Measurements from ENCODE around the gene RNF133.
A peak's percentile ranks its signal among the peaks of the same experiment; 100 is the strongest.

The RNF133 gene

DNA sequence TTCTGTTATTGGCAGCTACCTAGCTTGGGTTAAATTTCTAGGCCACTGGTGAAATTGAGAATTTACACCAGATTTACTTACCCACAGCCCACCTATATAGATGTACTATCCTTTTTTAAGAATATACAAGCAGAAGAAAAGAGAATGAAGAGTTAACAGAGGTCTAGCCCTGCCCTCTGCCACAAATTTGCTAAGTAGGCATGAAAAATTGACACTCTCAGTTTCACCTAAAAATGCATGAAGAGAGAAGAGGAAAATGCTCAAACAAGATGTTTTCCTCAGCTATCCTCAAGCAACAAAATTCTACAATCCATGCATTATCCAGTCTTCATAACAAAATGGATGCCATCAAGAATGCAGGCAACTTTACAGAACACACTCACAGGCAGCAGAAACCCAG, 28.4 kb upstream of the RNF133 start:
- H3K4me3 ChIP-seq (ENCODE audit: low read length): no peak overlapping the region

DNA sequence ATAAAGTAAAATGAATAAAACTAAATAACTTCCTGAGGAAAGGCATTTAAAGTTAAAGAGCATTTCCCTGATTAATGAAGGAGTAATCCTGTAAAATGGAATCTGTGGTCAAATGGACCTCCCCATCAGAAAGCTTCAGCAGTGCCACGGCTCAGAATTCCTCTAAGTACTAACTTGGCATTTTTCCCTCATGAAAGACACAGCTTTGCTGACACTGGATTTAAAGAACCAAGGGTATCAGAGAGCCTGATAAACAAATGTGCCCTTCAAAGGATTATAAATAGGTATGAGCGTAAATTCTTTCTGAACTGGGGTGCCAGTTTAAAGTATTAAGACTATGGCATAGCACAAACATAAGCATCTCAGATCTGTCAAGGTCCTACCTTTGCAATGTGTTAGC, 28.0 kb upstream of the RNF133 start:
- TF ChIP-seq, protein P1, sequence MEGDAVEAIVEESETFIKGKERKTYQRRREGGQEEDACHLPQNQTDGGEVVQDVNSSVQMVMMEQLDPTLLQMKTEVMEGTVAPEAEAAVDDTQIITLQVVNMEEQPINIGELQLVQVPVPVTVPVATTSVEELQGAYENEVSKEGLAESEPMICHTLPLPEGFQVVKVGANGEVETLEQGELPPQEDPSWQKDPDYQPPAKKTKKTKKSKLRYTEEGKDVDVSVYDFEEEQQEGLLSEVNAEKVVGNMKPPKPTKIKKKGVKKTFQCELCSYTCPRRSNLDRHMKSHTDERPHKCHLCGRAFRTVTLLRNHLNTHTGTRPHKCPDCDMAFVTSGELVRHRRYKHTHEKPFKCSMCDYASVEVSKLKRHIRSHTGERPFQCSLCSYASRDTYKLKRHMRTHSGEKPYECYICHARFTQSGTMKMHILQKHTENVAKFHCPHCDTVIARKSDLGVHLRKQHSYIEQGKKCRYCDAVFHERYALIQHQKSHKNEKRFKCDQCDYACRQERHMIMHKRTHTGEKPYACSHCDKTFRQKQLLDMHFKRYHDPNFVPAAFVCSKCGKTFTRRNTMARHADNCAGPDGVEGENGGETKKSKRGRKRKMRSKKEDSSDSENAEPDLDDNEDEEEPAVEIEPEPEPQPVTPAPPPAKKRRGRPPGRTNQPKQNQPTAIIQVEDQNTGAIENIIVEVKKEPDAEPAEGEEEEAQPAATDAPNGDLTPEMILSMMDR (conservative IDR thresholded peaks at IDR 0.05; ENCODE audit: low read depth, low read length): no peak
- no peak overlapping the region for H3K4me3 ChIP-seq (ENCODE audit: low read length)
- peak; percentile 74 for DNase-seq (ENCODE audit: low read depth)

More for the DNA sequence above, 28.4 kb upstream of the RNF133 start:
- DNase-seq (ENCODE audit: low read depth): no peak
- TF ChIP-seq, protein P1 (conservative IDR thresholded peaks at IDR 0.05; ENCODE audit: low read depth, low read length): no peak

DNA sequence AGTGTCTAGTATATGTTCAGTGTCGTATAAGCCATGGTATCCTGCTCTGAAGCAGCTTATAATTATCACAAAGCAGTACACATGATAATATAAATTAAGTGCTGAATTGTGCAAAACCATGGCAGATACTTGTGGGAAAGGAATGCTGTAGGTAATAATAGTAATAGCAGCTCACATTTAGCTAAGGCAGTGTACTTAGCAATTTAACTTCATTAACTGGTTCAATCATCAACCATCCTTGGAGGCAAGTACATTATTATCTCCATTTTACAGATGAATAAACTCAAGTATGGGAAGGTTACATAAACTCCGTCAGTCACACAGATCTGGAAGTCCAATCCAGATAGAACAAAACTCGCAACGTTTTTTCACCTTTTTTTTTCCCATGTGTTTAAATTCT, 25.4 kb upstream of the RNF133 start:
- no peak for DNase-seq (ENCODE audit: low read depth)
- TF ChIP-seq, protein P1 (conservative IDR thresholded peaks at IDR 0.05; ENCODE audit: low read depth, low read length): no peak
- no peak overlapping the region for H3K4me3 ChIP-seq (ENCODE audit: low read length)

DNA sequence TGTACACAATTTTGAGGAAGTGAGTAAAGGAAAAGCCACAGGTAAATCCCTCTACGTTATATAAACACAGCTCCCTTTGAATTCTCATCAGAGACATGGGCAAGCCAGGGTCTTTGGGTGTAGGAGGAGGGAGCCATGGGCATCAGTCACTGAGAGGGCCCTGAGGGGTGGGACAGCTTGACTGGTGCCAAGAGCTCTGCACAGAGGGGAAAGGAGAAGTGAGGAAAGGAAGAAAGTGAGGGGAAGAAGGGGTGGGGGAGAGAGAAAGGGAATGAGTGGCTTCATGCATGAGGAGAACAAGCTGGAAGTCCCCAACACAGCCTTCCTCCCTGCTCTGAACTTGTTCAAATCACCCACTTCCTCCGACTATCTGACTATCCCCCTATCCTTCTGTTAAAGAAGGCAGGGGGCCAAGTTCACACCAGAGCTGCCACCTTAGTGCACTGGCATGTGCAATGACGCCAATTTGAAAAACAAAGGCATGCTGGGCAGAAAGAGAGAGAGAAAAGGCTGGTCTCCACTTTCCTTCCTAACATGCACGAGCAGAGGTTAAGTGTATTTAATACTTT, 20.2 kb upstream of the RNF133 start:
- no peak for DNase-seq (ENCODE audit: low read depth)
- TF ChIP-seq, protein P1 (conservative IDR thresholded peaks at IDR 0.05; ENCODE audit: low read depth, low read length): no peak
- no peak overlapping the region for H3K4me3 ChIP-seq (ENCODE audit: low read length)

DNA sequence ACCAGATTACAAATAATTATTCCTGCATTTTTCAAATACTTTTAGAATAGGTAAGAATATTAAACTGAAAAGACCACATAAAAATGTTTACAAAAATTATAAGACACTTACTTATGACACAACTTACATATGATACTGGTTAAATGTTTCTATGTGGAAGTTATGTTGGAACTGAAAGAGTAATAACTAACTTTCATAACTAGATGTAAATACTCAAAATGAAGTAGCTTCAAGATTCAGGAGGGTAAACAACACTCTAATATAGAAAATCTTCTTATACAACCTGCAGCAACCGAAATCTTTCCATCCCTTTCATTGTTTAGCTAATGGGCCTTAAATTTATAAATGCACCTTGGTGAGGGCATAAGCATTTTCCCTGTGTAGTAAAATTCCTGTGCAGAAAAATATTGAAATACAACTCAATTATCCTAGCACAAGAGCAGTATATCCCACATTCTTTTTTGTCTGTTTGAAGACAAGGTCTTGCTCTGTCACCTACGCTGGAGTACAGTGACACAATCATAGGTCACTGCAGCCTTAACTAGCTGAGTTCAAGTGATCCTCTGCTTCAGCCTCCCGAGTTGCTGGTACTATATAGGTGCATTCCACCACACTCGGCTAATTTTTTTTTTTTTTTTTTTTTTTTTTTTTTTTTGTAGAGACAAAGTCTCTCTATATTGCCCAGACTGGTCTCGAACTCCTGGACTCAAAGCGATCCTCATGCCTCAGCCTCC, 18.6 kb upstream of the RNF133 start:
- TF ChIP-seq, protein P1 (conservative IDR thresholded peaks at IDR 0.05; ENCODE audit: low read depth, low read length): no peak

DNA sequence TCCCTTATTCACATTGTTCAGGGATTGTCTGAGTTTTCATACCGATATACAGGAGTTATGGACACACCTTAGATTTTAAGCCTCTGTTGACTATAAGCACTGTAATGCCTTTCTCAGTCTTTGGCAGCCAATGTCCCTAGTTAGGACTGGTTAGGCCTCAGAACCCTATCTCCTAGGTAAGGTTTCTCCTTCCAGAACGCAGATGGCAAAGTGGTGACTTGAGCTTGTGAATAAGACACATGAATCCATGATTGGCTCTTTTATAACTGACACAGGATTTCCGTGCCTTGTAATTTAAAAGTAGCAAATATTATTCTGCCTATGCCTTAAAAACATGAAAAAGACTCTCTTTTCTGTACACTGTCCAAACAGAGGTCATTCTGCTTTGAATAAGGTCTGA, 16.3 kb upstream of the RNF133 start:
- no peak overlapping the region for H3K4me3 ChIP-seq (ENCODE audit: low read length)
- TF ChIP-seq, protein P1 (conservative IDR thresholded peaks at IDR 0.05; ENCODE audit: low read depth, low read length): no peak
- DNase-seq (ENCODE audit: low read depth): no peak

More for the DNA sequence above, 18.6 kb upstream of the RNF133 start:
- no peak overlapping the region for H3K4me3 ChIP-seq (ENCODE audit: low read length)
- DNase-seq (ENCODE audit: low read depth): no peak

DNA sequence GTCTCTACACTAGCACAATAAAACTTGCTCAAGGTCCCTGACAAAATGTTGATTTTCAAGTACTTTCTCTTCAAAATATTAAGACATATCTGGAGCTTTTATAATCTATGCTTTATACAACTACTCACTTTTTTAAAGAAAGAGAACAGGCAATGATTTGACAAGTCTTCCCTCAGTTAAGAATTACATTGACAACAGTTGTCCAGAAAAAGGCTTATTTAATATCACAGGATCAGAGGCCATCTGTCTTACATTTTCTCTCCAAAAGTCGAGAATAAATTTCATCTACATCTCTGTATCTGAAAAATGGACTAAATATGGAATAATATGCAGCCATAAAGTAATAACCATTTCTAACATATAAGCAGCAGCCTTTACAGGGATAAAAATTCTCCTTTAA, 12.0 kb upstream of the RNF133 start:
- TF ChIP-seq, protein P1 (conservative IDR thresholded peaks at IDR 0.05; ENCODE audit: low read depth, low read length): no peak
- no peak for DNase-seq (ENCODE audit: low read depth)
- no peak overlapping the region for H3K4me3 ChIP-seq (ENCODE audit: low read length)

Data from retinal pigment epithelial cell (primary cell).